ES-I3 (cell line): Measurements from ENCODE around the gene TMEM176B.
"Not testable (repeated sequence)": the region's sequence is repeated elsewhere in the genome, so short reads cannot be mapped to it uniquely, and the experiment has no call there.

ENCODE experiments used
- H3K36me3 ChIP-seq: 2 replicates; pipeline ENCODE4 v1.6.1; 2013; ENCODE audit warnings: mild to moderate bottlenecking, low read length, control low read depth, moderate library complexity; ENCODE audit not compliant: insufficient read depth
- H3K4me1 ChIP-seq: 2 replicates; pipeline ENCODE4 v1.6.1; 2013; ENCODE audit warnings: mild to moderate bottlenecking, control low read depth, low read length; ENCODE audit not compliant: insufficient read depth
- H3K9ac ChIP-seq: 2 replicates; pipeline ENCODE4 v1.6.1; 2013; ENCODE audit warnings: low read depth, mild to moderate bottlenecking, low read length, moderate library complexity
- H3K9me3 ChIP-seq: 2 replicates; pipeline ENCODE4 v1.6.1; 2013; ENCODE audit warnings: mild to moderate bottlenecking, low read length, moderate library complexity; ENCODE audit not compliant: control insufficient read depth, insufficient read depth

TMEM176B gene

GRCh38 chr7:150830937-150831336, 30.8 kb upstream of the TMEM176B start:
- no peak overlapping the region for H3K9ac ChIP-seq
- H3K4me1 ChIP-seq = no peaks in the 10 kb centered on the region
- H3K9me3 ChIP-seq = no peaks in the 10 kb centered on the region
- H3K36me3 ChIP-seq = no peaks in the 10 kb centered on the region

- H3K4me1 ChIP-seq = no peaks in the 10 kb centered on the region
- no peaks in the 10 kb centered on the region for H3K36me3 ChIP-seq
- no peak overlapping the region for H3K9ac ChIP-seq
- no peaks in the 10 kb centered on the region for H3K9me3 ChIP-seq
Measured at GRCh38 chr7:150829426-150829825, 29.3 kb upstream of the TMEM176B start.

GRCh38 chr7:150828384-150828783, 28.2 kb upstream of the TMEM176B start:
- Histone ChIP-seq H3K9me3 (no peaks in the 10 kb centered on the region), H3K4me1 (no peaks in the 10 kb centered on the region), H3K9ac (no peak overlapping the region), H3K36me3 (no peaks in the 10 kb centered on the region)

- Histone ChIP-seq H3K9ac (no peak overlapping the region), H3K4me1 (no peaks in the 10 kb centered on the region), H3K36me3 (no peaks in the 10 kb centered on the region), H3K9me3 (no peaks in the 10 kb centered on the region)
Measured at GRCh38 chr7:150826061-150826849, 26.1 kb upstream of the TMEM176B start.

GRCh38 chr7:150824379-150825177, 24.4 kb upstream of the TMEM176B start:
- Histone ChIP-seq H3K4me1 (no peaks in the 10 kb centered on the region), H3K9me3 (no peaks in the 10 kb centered on the region), H3K9ac (no peak overlapping the region), H3K36me3 (no peaks in the 10 kb centered on the region)

- no peaks in the 10 kb centered on the region for H3K4me1 ChIP-seq
- no peak overlapping the region for H3K9ac ChIP-seq
- H3K36me3 ChIP-seq = no peaks in the 10 kb centered on the region
- no peaks in the 10 kb centered on the region for H3K9me3 ChIP-seq
Measured at GRCh38 chr7:150823484-150824126, 23.4 kb upstream of the TMEM176B start.

GRCh38 chr7:150823043-150823442, 22.9 kb upstream of the TMEM176B start:
- H3K36me3 ChIP-seq = no peaks in the 10 kb centered on the region
- no peak overlapping the region for H3K9ac ChIP-seq
- no peaks in the 10 kb centered on the region for H3K4me1 ChIP-seq
- no peaks in the 10 kb centered on the region for H3K9me3 ChIP-seq

- no peaks in the 10 kb centered on the region for H3K36me3 ChIP-seq
- 0 out of 2 replicates have a peak, but pooled peaks cover 3% of the 10 kb centered on the region for H3K9me3 ChIP-seq
- no peaks in the 10 kb centered on the region for H3K4me1 ChIP-seq
- no peak overlapping the region for H3K9ac ChIP-seq
Measured at GRCh38 chr7:150820578-150821198, 20.5 kb upstream of the TMEM176B start.

- H3K9ac ChIP-seq = no peak overlapping the region
- H3K4me1 ChIP-seq = no peaks in the 10 kb centered on the region
- no peaks in the 10 kb centered on the region for H3K36me3 ChIP-seq
- H3K9me3 ChIP-seq = 0 out of 2 replicates have a peak, but pooled peaks cover 3% of the 10 kb centered on the region
Measured at GRCh38 chr7:150820148-150820547, 20.0 kb upstream of the TMEM176B start.

GRCh38 chr7:150818971-150819370, 18.8 kb upstream of the TMEM176B start:
- Histone ChIP-seq H3K9me3 (0 out of 2 replicates have a peak, but pooled peaks cover 3% of the 10 kb centered on the region), H3K36me3 (no peaks in the 10 kb centered on the region), H3K4me1 (no peaks in the 10 kb centered on the region), H3K9ac (no peak overlapping the region)

GRCh38 chr7:150814328-150815001, 14.3 kb upstream of the TMEM176B start:
- Histone ChIP-seq H3K36me3 (no peaks in the 10 kb centered on the region), H3K9ac (no peak overlapping the region), H3K9me3 (0 out of 2 replicates have a peak, but pooled peaks cover 3% of the 10 kb centered on the region), H3K4me1 (no peaks in the 10 kb centered on the region)

- H3K9me3 ChIP-seq, H3K9ac ChIP-seq, H3K36me3 ChIP-seq, H3K4me1 ChIP-seq: not testable (repeated sequence)
Measured at GRCh38 chr7:150807616-150808438, 7.7 kb upstream of the TMEM176B start.

- no peaks in the 10 kb centered on the region for H3K36me3 ChIP-seq
- H3K9ac ChIP-seq = no peak overlapping the region
- H3K9me3 ChIP-seq = no peaks in the 10 kb centered on the region
- no peaks in the 10 kb centered on the region for H3K4me1 ChIP-seq
Measured at GRCh38 chr7:150806863-150807262, 6.7 kb upstream of the TMEM176B start.
